ENCODE data around the gene SULT1C2. TPM values are rescaled to one million over a fixed set of nuclear protein-coding genes. Genes with fewer than 3 reads are reported as not detected.

SULT1C2 gene
- total RNA-seq, 1 experiment from 2014 or later = 3.0 TPM

GRCh38 chr2:108257757-108258331 lies 30.9 kb upstream of the SULT1C2 start:
- no peak for DNase-seq
- Histone ChIP-seq H3K4me1 (replicated peaks; ENCODE audit: insufficient read depth) (no peaks in the 10 kb centered on the region), H3K4me2 (no peak overlapping the region), H3K79me2 (ENCODE audit: low read depth) (no peaks in the 10 kb centered on the region), H3F3A (ENCODE audit: insufficient read depth, low read depth) (no peaks in the 10 kb centered on the region), H3K9me3 (ENCODE audit: insufficient read depth, low read depth) (0 out of 2 replicates have a peak, but pooled peaks cover 4% of the 10 kb centered on the region), H3K9me2 (ENCODE audit: insufficient read depth) (no peaks in the 10 kb centered on the region), H4K20me1 (ENCODE audit: insufficient read depth) (no peaks in the 10 kb centered on the region), H3K36me3 (ENCODE audit: low read depth) (no peaks in the 10 kb centered on the region), H3K27ac (no peak overlapping the region), H3K4me3 (no peak overlapping the region), H2AFZ (0 out of 2 replicates have a peak overlapping the region, but pooled peaks have one; percentile 43), H3K27me3 (ENCODE audit: insufficient read depth, low read depth) (no peaks in the 10 kb centered on the region)
- BruUV-seq (replicated peaks) = no TSS peak
- POLR2A ChIA-PET (ENCODE audit: unreplicated experiment) = no interaction called here
- intact Hi-C loops (cut with micrococcal nuclease; ENCODE audit: unreplicated experiment) = no loop called here
- CTCF ChIA-PET = no interaction called here
- TF ChIP-seq EZH2 (IDR thresholded peaks at IDR 0.05; ENCODE audit: low read depth) = no peak
- no peak for TF ChIP-seq CTCF (conservative IDR thresholded peaks at IDR 0.05)

- intact Hi-C loops (cut with micrococcal nuclease; ENCODE audit: unreplicated experiment) = no loop called here
- no peaks in the 10 kb centered on the region for H3F3A ChIP-seq (ENCODE audit: insufficient read depth, low read depth)
- no peaks in the 10 kb centered on the region for H4K20me1 ChIP-seq (ENCODE audit: insufficient read depth)
- H3K9me3 ChIP-seq (ENCODE audit: insufficient read depth, low read depth) = 0 out of 2 replicates have a peak, but pooled peaks cover 4% of the 10 kb centered on the region
- H3K4me1 ChIP-seq (replicated peaks; ENCODE audit: insufficient read depth) = no peaks in the 10 kb centered on the region
- CTCF ChIA-PET = no interaction called here
- H3K36me3 ChIP-seq (ENCODE audit: low read depth) = no peaks in the 10 kb centered on the region
- H3K4me3 ChIP-seq = no peak overlapping the region
- H3K9me2 ChIP-seq (ENCODE audit: insufficient read depth) = no peaks in the 10 kb centered on the region
- TF ChIP-seq CTCF (conservative IDR thresholded peaks at IDR 0.05) = no peak
- no peak for TF ChIP-seq EZH2 (IDR thresholded peaks at IDR 0.05; ENCODE audit: low read depth)
- DNase-seq = no peak
- H3K79me2 ChIP-seq (ENCODE audit: low read depth) = no peaks in the 10 kb centered on the region
- H3K4me2 ChIP-seq = no peak overlapping the region
- no peak overlapping the region for H3K27ac ChIP-seq
- no peak overlapping the region for H2AFZ ChIP-seq
- BruUV-seq (replicated peaks) = no TSS peak
- no peaks in the 10 kb centered on the region for H3K27me3 ChIP-seq (ENCODE audit: insufficient read depth, low read depth)
- POLR2A ChIA-PET (ENCODE audit: unreplicated experiment) = no interaction called here
Observed at GRCh38 chr2:108260773-108261172, 27.9 kb upstream of the SULT1C2 start.

GRCh38 chr2:108262036-108262435 lies 26.7 kb upstream of the SULT1C2 start:
- H3K36me3 ChIP-seq (ENCODE audit: low read depth) = no peaks in the 10 kb centered on the region
- no peaks in the 10 kb centered on the region for H3K79me2 ChIP-seq (ENCODE audit: low read depth)
- ChIA-PET POLR2A (ENCODE audit: unreplicated experiment) (no interaction called here), CTCF (no interaction called here)
- TF ChIP-seq CTCF (conservative IDR thresholded peaks at IDR 0.05) = no peak
- TF ChIP-seq EZH2 (IDR thresholded peaks at IDR 0.05; ENCODE audit: low read depth) = no peak
- H3K27ac ChIP-seq = no peak overlapping the region
- no peak overlapping the region for H3K4me2 ChIP-seq
- no peaks in the 10 kb centered on the region for H3K9me3 ChIP-seq (ENCODE audit: insufficient read depth, low read depth)
- no peak overlapping the region for H3K4me3 ChIP-seq
- no TSS peak for BruUV-seq (replicated peaks)
- DNase-seq = no peak
- H4K20me1 ChIP-seq (ENCODE audit: insufficient read depth) = no peaks in the 10 kb centered on the region
- peaks cover 1% of the 10 kb centered on the region for H3K4me1 ChIP-seq (replicated peaks; ENCODE audit: insufficient read depth)
- no peaks in the 10 kb centered on the region for H3K27me3 ChIP-seq (ENCODE audit: insufficient read depth, low read depth)
- no peaks in the 10 kb centered on the region for H3F3A ChIP-seq (ENCODE audit: insufficient read depth, low read depth)
- intact Hi-C loops (cut with micrococcal nuclease; ENCODE audit: unreplicated experiment) = no loop called here
- no peak overlapping the region for H2AFZ ChIP-seq
- H3K9me2 ChIP-seq (ENCODE audit: insufficient read depth) = no peaks in the 10 kb centered on the region

Measured in PC-9 (cell line).